Measurements from ENCODE around the gene EDN1.

GRCh38 chr6:12335131-12335527, 45.0 kb downstream of the EDN1 start:
- no peak for TF ChIP-seq HNRNPUL1 (IDR thresholded peaks at IDR 0.05; ENCODE audit: low read depth, low read length)
- TF ChIP-seq, protein P1, sequence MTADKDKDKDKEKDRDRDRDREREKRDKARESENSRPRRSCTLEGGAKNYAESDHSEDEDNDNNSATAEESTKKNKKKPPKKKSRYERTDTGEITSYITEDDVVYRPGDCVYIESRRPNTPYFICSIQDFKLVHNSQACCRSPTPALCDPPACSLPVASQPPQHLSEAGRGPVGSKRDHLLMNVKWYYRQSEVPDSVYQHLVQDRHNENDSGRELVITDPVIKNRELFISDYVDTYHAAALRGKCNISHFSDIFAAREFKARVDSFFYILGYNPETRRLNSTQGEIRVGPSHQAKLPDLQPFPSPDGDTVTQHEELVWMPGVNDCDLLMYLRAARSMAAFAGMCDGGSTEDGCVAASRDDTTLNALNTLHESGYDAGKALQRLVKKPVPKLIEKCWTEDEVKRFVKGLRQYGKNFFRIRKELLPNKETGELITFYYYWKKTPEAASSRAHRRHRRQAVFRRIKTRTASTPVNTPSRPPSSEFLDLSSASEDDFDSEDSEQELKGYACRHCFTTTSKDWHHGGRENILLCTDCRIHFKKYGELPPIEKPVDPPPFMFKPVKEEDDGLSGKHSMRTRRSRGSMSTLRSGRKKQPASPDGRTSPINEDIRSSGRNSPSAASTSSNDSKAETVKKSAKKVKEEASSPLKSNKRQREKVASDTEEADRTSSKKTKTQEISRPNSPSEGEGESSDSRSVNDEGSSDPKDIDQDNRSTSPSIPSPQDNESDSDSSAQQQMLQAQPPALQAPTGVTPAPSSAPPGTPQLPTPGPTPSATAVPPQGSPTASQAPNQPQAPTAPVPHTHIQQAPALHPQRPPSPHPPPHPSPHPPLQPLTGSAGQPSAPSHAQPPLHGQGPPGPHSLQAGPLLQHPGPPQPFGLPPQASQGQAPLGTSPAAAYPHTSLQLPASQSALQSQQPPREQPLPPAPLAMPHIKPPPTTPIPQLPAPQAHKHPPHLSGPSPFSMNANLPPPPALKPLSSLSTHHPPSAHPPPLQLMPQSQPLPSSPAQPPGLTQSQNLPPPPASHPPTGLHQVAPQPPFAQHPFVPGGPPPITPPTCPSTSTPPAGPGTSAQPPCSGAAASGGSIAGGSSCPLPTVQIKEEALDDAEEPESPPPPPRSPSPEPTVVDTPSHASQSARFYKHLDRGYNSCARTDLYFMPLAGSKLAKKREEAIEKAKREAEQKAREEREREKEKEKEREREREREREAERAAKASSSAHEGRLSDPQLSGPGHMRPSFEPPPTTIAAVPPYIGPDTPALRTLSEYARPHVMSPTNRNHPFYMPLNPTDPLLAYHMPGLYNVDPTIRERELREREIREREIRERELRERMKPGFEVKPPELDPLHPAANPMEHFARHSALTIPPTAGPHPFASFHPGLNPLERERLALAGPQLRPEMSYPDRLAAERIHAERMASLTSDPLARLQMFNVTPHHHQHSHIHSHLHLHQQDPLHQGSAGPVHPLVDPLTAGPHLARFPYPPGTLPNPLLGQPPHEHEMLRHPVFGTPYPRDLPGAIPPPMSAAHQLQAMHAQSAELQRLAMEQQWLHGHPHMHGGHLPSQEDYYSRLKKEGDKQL (CRISPR knock-in tag; IDR thresholded peaks at IDR 0.05; ENCODE audit: low read depth): no peak
- TF ChIP-seq ZNF446 (CRISPR knock-in tag; IDR thresholded peaks at IDR 0.05): no peak
- no peak for TF ChIP-seq ZNF607 (CRISPR knock-in tag; IDR thresholded peaks at IDR 0.05; ENCODE audit: borderline replicate concordance)
- TF ChIP-seq TBL1XR1 (IDR thresholded peaks at IDR 0.05; ENCODE audit: borderline replicate concordance, low read length, partially characterized antibody): no peak
- TF ChIP-seq, protein P2, sequence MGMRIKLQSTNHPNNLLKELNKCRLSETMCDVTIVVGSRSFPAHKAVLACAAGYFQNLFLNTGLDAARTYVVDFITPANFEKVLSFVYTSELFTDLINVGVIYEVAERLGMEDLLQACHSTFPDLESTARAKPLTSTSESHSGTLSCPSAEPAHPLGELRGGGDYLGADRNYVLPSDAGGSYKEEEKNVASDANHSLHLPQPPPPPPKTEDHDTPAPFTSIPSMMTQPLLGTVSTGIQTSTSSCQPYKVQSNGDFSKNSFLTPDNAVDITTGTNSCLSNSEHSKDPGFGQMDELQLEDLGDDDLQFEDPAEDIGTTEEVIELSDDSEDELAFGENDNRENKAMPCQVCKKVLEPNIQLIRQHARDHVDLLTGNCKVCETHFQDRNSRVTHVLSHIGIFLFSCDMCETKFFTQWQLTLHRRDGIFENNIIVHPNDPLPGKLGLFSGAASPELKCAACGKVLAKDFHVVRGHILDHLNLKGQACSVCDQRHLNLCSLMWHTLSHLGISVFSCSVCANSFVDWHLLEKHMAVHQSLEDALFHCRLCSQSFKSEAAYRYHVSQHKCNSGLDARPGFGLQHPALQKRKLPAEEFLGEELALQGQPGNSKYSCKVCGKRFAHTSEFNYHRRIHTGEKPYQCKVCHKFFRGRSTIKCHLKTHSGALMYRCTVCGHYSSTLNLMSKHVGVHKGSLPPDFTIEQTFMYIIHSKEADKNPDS (CRISPR knock-in tag; IDR thresholded peaks at IDR 0.05): no peak
- TF ChIP-seq, protein P3, sequence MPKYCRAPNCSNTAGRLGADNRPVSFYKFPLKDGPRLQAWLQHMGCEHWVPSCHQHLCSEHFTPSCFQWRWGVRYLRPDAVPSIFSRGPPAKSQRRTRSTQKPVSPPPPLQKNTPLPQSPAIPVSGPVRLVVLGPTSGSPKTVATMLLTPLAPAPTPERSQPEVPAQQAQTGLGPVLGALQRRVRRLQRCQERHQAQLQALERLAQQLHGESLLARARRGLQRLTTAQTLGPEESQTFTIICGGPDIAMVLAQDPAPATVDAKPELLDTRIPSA (CRISPR knock-in tag; IDR thresholded peaks at IDR 0.05; ENCODE audit: borderline replicate concordance): no peak
- TF ChIP-seq POLR2A (IDR thresholded peaks at IDR 0.05; ENCODE audit: insufficient read depth in 1 of 2, low read depth in 2 of 2, low read length in 2 of 2): no peak
- TF ChIP-seq, protein P4, sequence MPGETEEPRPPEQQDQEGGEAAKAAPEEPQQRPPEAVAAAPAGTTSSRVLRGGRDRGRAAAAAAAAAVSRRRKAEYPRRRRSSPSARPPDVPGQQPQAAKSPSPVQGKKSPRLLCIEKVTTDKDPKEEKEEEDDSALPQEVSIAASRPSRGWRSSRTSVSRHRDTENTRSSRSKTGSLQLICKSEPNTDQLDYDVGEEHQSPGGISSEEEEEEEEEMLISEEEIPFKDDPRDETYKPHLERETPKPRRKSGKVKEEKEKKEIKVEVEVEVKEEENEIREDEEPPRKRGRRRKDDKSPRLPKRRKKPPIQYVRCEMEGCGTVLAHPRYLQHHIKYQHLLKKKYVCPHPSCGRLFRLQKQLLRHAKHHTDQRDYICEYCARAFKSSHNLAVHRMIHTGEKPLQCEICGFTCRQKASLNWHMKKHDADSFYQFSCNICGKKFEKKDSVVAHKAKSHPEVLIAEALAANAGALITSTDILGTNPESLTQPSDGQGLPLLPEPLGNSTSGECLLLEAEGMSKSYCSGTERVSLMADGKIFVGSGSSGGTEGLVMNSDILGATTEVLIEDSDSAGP (CRISPR knock-in tag; IDR thresholded peaks at IDR 0.05; ENCODE audit: borderline replicate concordance): no peak
- no peak for TF ChIP-seq EP300 (IDR thresholded peaks at IDR 0.05; ENCODE audit: low read depth in 2 of 2, low read length in 2 of 2)
- TF ChIP-seq EP300 (CRISPR knock-in tag; IDR thresholded peaks at IDR 0.05; ENCODE audit: borderline replicate concordance): no peak
- no peak for TF ChIP-seq KLF16 (CRISPR knock-in tag; IDR thresholded peaks at IDR 0.05)
- no peak for TF ChIP-seq POLR2AphosphoS5 (IDR thresholded peaks at IDR 0.05; ENCODE audit: low read depth, low read length)
- no peak for TF ChIP-seq ATM (IDR thresholded peaks at IDR 0.05; ENCODE audit: borderline replicate concordance)
- TF ChIP-seq, protein P5, sequence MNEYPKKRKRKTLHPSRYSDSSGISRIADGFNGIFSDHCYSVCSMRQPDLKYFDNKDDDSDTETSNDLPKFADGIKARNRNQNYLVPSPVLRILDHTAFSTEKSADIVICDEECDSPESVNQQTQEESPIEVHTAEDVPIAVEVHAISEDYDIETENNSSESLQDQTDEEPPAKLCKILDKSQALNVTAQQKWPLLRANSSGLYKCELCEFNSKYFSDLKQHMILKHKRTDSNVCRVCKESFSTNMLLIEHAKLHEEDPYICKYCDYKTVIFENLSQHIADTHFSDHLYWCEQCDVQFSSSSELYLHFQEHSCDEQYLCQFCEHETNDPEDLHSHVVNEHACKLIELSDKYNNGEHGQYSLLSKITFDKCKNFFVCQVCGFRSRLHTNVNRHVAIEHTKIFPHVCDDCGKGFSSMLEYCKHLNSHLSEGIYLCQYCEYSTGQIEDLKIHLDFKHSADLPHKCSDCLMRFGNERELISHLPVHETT (CRISPR knock-in tag; conservative IDR thresholded peaks at IDR 0.05): no peak
